ENCODE measurements around the gene KCMF1. TPM values are rescaled to one million over a fixed set of nuclear protein-coding genes. Genes with fewer than 3 reads are reported as not detected.

Gene KCMF1
- total and polyA plus RNA-seq, 5 experiments from 2014 or later = 13.3 to 74.8 (median 30.2) TPM

DNA sequence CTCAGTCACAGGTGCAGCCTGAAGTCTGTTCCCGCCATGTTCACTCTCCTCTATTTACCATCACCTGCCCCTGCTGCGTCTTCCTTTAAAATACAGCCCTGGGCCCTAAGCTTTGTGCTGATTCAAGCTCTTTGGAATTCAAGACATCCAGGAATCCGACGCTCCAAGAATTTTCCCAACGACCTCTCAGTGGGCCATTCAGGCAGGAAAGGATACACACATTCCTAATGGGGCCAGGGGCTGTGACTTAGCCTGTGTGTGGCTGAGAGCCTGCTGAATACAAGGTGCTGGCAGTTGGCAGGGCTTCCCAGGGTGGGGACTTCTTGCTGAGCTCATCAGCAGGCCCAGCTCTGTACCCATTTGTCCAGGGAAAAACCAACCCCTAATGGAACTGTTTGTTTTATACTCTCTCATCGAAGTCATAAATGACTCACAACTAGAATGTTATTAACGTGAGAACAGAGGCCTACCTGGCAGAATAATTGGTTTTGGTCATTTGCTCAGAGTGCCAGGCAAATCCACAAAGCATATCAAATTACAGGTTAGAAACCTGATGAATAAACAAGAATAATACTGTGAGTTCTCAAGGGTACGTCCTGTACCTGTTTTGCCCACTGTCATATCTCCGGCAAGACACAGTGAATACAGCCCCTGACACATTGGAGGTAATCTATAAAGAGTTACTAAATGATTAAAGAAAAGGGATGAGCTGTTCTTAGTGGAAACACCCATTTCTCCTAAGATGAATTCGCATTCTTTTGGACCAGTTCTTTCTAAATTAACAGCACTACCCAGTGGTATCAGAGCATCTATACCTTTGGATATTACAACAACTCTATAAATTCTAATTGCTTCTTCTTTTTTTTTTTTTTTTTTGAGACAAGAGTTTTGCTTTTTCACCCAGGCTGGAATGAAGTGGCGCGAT is 12.6 kb upstream of the KCMF1 start:
- H3K4me1 Mint-ChIP-seq = peaks cover 7 to 34% (median 16%) of the 10 kb centered on the region in 4 donors
- H3K27ac Mint-ChIP-seq = peak overlapping the region in 8 of 10 donors; percentile 18 to 85 (median 42)
- H3K27me3 Mint-ChIP-seq = no peaks in the 10 kb centered on the region
- no peak overlapping the region for H3K4me3 Mint-ChIP-seq
- DNase-seq (no peak), ATAC-seq (no peak)
- no peaks in the 10 kb centered on the region for H3K9me3 Mint-ChIP-seq
- POLR2A ChIA-PET = interaction anchor here (0.6 to 1.6 kb wide), 3 partner anchors 11 to 57 kb away, joined by 3 to 11 read pairs (median 3); no protein-coding TSS in a partner anchor
- H3K36me3 Mint-ChIP-seq = peaks cover 0 to 23% (median 4%) of the 10 kb centered on the region in 3 donors

DNA sequence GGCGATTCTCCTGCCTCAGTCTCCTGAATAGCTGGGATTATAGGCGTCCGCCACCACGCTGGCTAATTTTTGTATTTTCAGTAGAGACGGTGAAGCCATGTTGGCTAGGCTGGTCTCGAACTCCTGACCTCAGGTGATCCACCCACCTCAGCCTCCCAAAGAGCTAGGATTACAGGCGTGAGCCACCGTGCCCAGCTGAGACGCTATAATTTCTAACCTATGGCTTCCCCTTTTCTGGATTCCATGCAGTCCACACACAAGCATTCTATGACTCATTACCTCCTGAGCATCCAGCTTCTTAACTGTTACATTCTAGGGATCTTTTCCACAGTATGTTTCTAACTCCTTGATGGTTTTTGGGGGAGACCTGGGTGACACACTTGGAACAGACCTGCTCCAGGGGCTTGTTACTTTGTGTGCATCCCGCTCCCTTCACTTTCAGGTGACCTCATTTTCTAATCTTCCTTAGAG is 11.8 kb upstream of the KCMF1 start:
- POLR2A ChIA-PET = interaction anchor here (1.5 to 1.6 kb wide), 2 partner anchors 12 to 17 kb away, joined by 3 to 11 read pairs; no protein-coding TSS in a partner anchor
- Mint-ChIP-seq H3K4me3 (no peak overlapping the region), H3K36me3 (peaks cover 0 to 30% (median 8%) of the 10 kb centered on the region in 3 donors), H3K27me3 (no peaks in the 10 kb centered on the region), H3K27ac (peak overlapping the region in 7 of 10 donors; percentile 8 to 85 (median 36)), H3K4me1 (peaks cover 13 to 42% (median 23%) of the 10 kb centered on the region in 4 donors), H3K9me3 (no peaks in the 10 kb centered on the region)
- ATAC-seq = no peak
- no peak for DNase-seq

DNA sequence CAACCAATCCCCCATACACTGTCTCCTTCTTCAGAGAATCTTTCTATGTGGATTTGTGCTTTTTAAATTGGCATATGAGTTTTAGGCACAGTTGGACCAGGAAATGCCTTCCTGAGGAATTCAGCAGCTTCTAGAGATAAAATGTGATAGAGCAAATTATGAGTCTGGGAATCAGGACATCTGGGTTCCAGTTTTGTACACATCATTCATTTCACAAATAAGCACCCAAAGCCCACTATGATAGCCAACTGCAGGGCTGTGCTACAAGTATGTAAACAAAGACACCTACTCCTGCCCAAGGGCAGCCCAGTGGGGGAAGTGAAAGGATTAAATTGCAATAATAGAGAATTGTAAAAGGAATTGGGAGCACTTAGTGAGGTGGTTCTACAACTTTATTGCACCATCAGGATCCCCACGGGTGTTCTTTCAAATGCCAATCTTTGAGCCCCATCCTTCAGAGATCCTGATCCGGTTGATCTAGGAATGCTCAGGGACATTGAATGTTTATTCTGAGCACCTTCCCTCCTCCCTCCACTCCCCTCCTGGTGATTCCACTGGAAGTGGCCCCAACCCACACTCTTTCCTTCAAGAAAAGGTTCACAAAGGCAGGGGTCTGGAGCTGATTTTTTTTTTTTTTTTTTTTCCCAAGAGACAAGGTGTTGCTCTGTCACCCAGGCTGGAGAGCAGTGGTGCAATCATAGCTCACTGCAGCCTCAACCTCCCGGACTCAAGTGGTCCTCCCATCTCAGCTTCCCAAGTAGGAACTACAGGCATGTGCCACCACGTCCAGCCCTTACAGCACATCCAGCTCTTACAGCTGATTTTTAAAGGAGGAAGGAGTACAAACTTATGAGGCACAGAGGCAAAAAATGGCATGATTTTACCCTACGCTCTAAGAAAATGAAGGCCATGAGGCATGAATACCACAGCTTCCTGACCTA is 11.1 kb upstream of the KCMF1 start:
- Mint-ChIP-seq H3K4me3 (no peak overlapping the region), H3K27me3 (no peaks in the 10 kb centered on the region), H3K4me1 (peaks cover 15 to 46% (median 24%) of the 10 kb centered on the region in 4 donors), H3K9me3 (no peaks in the 10 kb centered on the region), H3K27ac (peak overlapping the region in 5 of 10 donors; percentile 8 to 85 (median 36)), H3K36me3 (peaks cover 0 to 37% (median 14%) of the 10 kb centered on the region in 3 donors)
- DNase-seq = no peak
- no peak for ATAC-seq
- POLR2A ChIA-PET = interaction anchor here (0.7 to 1.5 kb wide), 3 partner anchors 10 to 71 kb away, joined by 5 to 11 read pairs (median 5); no protein-coding TSS in a partner anchor

DNA sequence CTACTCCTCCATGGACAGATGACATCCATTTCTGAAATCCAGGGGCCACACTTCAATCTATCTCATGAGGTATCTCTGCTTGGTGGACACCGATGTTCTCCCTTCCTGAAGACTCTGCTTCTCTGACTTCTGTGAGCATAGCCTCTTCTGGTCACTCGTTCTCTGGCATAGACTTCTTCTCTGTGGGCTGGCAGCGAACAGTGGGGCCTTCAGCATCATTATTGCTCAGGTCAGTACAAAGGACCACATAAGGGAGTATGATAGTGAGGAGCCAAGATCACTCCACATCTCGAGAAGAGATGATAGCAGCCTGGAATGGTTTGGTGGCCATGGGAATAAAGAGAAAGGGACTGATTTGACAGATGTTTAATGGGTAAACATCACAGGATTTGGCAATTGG is 8.0 kb upstream of the KCMF1 start:
- DNase-seq = no peak
- Mint-ChIP-seq H3K27me3 (no peaks in the 10 kb centered on the region), H3K4me1 (peaks cover 18 to 52% (median 35%) of the 10 kb centered on the region in 4 donors), H3K36me3 (peaks cover 4 to 52% (median 18%) of the 10 kb centered on the region in 3 donors), H3K27ac (peak overlapping the region in 8 of 10 donors; percentile 5 to 72 (median 38)), H3K4me3 (no peak overlapping the region), H3K9me3 (no peaks in the 10 kb centered on the region)
- POLR2A ChIA-PET = interaction anchor here (1.4 kb wide), 1 partner anchor 17 kb away, joined by 5 read pairs; no protein-coding TSS in a partner anchor
- ATAC-seq = no peak

DNA sequence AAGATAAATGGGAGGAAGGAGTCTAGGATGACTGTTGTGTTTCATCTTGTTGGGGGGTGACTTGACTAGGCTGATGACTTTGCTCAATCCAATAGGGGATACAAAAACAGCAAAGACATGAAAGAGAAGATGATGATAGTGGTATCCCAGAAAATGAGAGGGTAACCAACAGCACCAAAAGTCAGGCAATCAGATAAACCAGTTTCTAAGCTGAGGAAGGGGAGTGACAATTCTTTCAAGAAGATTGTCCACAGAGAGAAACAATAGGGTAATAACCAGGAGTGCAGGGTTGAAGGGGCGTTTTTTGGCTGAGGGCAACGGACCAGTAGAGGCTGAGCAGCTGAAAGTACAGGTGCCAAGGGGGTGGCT is 7.7 kb upstream of the KCMF1 start:
- POLR2A ChIA-PET = interaction anchor here (1.4 kb wide), 1 partner anchor 17 kb away, joined by 5 read pairs; no protein-coding TSS in a partner anchor
- Mint-ChIP-seq H3K27ac (peak overlapping the region in 9 of 10 donors; percentile 6 to 77 (median 51)), H3K27me3 (no peaks in the 10 kb centered on the region), H3K4me1 (peaks cover 20 to 56% (median 37%) of the 10 kb centered on the region in 4 donors), H3K4me3 (no peak overlapping the region), H3K9me3 (no peaks in the 10 kb centered on the region), H3K36me3 (peaks cover 4 to 52% (median 18%) of the 10 kb centered on the region in 3 donors)
- no peak for DNase-seq
- no peak for ATAC-seq

DNA sequence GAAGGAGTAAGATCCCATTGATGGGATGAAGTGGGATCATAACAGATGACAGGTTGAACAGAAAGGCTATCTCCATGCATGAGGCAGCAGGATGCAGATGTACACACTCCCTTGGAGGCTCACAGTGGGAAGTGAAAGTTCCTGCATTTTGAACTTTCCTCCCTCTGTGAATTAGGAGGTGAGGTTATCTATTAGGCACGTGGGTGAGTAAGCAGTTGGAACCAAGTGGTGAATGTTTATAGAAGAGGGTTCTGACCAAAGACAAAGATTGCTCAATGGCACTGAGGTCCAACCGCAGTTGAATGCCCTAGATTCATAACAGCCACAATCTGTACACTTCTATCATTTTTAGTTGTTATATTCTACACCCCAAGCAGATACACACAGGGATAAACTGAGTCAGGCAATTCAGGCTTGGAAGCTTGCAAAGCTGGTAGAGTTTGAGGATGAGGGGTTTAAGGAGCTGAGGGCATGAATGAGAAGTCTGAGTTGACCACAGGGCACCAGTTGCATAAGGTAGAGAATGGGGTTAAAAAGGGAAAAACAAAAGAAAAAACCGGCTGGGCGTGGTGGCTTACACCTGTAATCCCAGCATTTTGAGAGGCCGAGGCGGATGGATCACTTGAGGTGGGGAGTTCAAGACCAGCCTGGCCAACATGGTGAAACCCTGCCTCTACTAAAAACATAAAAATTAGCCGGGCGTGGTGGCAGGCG is 7.1 kb upstream of the KCMF1 start:
- DNase-seq (no peak), ATAC-seq (no peak)
- H3K4me3 Mint-ChIP-seq = no peak overlapping the region
- H3K4me1 Mint-ChIP-seq = peaks cover 20 to 61% (median 42%) of the 10 kb centered on the region in 4 donors
- no peaks in the 10 kb centered on the region for H3K27me3 Mint-ChIP-seq
- POLR2A ChIA-PET = interaction anchor here (1.4 kb wide), 1 partner anchor 17 kb away, joined by 5 read pairs; no protein-coding TSS in a partner anchor
- H3K36me3 Mint-ChIP-seq = peaks cover 4 to 52% (median 18%) of the 10 kb centered on the region in 3 donors
- peak overlapping the region; percentile 6 to 87 (median 48) for H3K27ac Mint-ChIP-seq
- no peaks in the 10 kb centered on the region for H3K9me3 Mint-ChIP-seq

DNA sequence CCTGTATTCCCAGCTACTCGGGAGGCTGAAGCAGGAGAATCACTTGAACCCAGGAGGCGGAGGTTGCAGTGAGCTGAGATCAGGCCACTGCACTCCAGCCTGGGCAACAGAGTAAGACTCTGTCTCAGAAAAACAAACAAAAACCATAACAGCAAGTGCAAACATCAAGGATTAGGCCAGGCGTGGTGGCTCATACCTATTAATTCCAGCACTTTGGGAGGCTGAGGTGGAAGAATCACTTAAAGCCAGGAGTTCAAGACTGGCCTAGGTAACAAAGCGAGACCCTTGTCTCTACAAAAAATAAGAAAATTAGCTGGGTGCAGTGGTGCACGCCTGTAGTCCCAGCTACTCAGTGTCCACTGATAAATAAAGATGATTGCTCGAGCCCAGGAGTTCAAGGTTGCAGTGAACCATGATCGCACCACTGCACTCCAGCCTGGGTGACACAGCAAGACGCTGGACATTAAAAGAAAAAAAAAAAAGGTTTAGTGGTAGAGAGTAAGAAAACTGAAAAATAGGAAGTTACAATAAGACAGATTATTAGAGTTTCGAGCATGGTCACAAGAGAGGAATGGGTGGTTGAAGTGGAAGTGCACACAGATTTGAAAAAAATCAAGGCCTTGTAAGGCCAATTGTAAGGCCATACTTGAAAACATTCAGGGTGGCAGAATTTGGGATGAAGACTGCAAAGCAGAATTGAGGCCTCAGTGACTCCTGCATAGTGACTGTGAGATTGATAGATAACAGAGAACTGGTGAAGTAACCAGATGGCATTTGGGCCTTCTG is 6.4 kb upstream of the KCMF1 start:
- ATAC-seq = no peak
- H3K36me3 Mint-ChIP-seq = peaks cover 4 to 52% (median 18%) of the 10 kb centered on the region in 3 donors
- no peak for DNase-seq
- H3K4me3 Mint-ChIP-seq = no peak overlapping the region
- H3K4me1 Mint-ChIP-seq = peaks cover 25 to 63% (median 48%) of the 10 kb centered on the region in 4 donors
- H3K27ac Mint-ChIP-seq = peak overlapping the region in 9 of 10 donors; percentile 28 to 84 (median 71)
- POLR2A ChIA-PET = interaction anchor here (1.4 kb wide), 2 partner anchors 10 to 18 kb away, joined by 5 read pairs; no protein-coding TSS in a partner anchor
- no peaks in the 10 kb centered on the region for H3K9me3 Mint-ChIP-seq
- no peaks in the 10 kb centered on the region for H3K27me3 Mint-ChIP-seq

DNA sequence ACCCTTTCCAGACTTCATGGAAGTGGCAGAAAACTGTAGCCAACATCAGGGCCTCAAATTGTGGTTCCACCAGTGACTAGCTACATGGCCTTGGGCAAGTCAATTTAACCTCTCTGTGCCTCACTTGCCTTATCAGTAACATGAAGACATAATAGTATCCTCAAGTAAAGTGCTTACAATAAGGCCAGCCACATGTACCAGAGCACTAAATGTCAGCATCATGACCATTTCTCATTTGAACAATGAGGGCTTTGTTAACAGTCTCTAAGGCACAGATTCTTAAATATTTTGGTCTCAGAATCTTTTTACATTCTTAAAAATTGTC is 5.8 kb upstream of the KCMF1 start:
- H3K27ac Mint-ChIP-seq = peak overlapping the region in 6 of 10 donors; percentile 37 to 84 (median 75)
- no peak overlapping the region for H3K4me3 Mint-ChIP-seq
- peaks cover 8 to 52% (median 18%) of the 10 kb centered on the region in 3 donors for H3K36me3 Mint-ChIP-seq
- H3K27me3 Mint-ChIP-seq = no peaks in the 10 kb centered on the region
- H3K9me3 Mint-ChIP-seq = no peaks in the 10 kb centered on the region
- peaks cover 30 to 64% (median 51%) of the 10 kb centered on the region in 4 donors for H3K4me1 Mint-ChIP-seq
- DNase-seq (no peak), ATAC-seq (no peak)
- POLR2A ChIA-PET = interaction anchor here (1.4 kb wide), 1 partner anchor 10 kb away, joined by 5 read pairs; no protein-coding TSS in a partner anchor

DNA sequence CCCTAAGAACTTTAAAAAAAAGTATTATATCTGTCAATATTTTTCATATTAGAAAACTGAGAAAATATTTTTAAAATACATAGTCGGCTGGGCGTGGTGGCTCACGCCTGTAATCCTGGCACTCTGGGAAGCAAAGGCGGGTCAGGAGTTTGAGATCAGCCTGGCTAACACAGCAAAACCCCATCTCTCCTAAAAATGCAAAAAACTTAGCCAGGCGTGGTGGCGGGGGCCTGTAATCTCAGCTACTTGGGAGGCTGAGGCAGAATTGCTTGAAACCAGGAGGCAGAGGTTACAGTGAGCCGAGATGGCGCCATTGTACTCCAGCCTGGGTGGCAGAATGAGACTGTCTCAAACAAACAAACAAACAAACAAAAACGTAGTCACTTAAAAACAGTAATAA is 5.1 kb upstream of the KCMF1 start:
- H3K36me3 Mint-ChIP-seq = peaks cover 8 to 51% (median 18%) of the 10 kb centered on the region in 3 donors
- ATAC-seq = no peak
- no peaks in the 10 kb centered on the region for H3K9me3 Mint-ChIP-seq
- POLR2A ChIA-PET = interaction anchor here (1.4 kb wide), 1 partner anchor 11 kb away, joined by 5 read pairs; no protein-coding TSS in a partner anchor
- no peaks in the 10 kb centered on the region for H3K27me3 Mint-ChIP-seq
- H3K4me3 Mint-ChIP-seq = no peak overlapping the region
- H3K4me1 Mint-ChIP-seq = peaks cover 30 to 61% (median 50%) of the 10 kb centered on the region in 4 donors
- no peak for DNase-seq
- H3K27ac Mint-ChIP-seq = peak overlapping the region in 4 of 10 donors; percentile 12 to 56 (median 38)

DNA sequence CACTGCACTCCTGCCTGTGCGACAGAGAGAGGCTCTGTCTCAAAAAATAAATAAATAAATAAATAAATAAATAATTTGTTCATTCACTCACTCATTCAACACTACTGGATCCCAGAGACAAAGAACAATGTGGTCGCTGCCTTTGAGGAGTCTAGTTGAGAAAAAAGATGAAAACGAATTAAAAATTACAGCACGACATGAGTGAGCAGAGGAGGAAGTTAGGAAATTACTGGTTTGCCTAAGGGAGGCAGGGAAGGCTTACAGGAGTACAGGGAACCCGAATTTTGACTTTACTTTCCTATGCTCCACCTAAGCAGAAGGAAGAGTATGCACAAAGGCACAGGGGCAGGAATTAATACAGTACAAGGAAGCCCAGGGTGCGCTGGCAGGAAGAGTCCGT is 4.2 kb upstream of the KCMF1 start:
- DNase-seq (no peak), ATAC-seq (no peak)
- H3K4me1 Mint-ChIP-seq = peaks cover 30 to 58% (median 49%) of the 10 kb centered on the region in 4 donors
- H3K9me3 Mint-ChIP-seq = no peaks in the 10 kb centered on the region
- H3K27ac Mint-ChIP-seq = peak overlapping the region in 8 of 10 donors; percentile 9 to 90 (median 38)
- H3K36me3 Mint-ChIP-seq = peaks cover 8 to 43% (median 18%) of the 10 kb centered on the region in 3 donors
- H3K4me3 Mint-ChIP-seq = peak overlapping the region in 2 of 10 donors; percentile 4 to 69
- POLR2A ChIA-PET = interaction anchor here (0.6 kb wide), 1 partner anchor 11 kb away, joined by 3 read pairs; no protein-coding TSS in a partner anchor
- H3K27me3 Mint-ChIP-seq = no peaks in the 10 kb centered on the region

All from naive thymus-derived CD8-positive, alpha-beta T cell (primary cell).